NCI-H146 treated with DMSO at 0.1 percent for 48 hours (cell line): ENCODE data around the gene ERC2.

ENCODE experiments used
- DNase-seq: peaks from one replicate; lab custom pipeline; 2025; ENCODE audit not compliant: unreplicated experiment; lab: John Stamatoyannopoulos, UW

The ERC2 gene

DNA sequence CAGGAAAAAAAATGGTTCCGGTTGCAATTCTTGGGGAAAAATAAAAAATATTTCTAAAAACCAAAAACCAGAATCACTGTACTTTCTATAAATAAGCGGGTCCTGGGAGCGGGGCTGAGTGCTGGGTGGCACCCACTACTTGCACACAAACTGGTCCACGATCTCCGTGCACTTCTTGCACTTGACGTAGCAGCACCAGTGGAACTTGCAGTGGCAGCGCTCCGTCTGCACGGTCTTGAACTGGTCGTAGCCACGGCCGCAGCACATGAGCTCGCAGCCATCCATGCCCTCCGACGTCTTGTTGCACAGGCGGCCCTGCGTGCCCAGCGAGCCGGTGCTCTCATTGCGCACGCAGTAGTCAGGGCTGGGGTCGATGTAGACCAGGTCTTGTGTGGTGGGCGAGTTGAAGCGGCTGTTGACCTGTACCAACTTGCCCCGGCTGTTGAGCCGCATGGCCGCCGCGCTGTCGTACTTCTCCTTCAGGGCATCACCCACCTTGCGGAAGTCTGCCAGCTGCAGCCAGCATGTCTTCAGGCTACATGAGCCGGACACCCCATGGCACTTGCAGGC lies 998.2 kb downstream of the ERC2 start:
- no peak for DNase-seq

DNA sequence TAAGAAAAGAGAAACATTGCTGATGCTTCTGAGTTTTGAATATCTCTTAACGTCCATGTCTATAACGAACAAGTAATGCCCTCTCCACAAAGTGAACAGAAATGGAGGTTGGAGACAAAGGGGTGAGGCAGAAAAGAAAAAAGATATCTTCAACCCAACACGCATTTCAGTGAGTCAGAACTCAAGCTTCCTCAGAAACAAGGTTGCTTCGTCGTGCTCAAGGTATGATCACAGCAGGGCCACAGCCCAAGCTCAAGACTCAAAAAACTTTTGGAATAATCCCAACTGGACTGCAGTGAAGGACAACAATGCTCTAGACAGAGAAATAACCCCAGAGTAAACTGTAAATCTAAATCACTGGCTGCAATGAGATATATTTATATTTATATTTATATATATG lies 1000.0 kb downstream of the ERC2 start:
- no peak for DNase-seq

DNA sequence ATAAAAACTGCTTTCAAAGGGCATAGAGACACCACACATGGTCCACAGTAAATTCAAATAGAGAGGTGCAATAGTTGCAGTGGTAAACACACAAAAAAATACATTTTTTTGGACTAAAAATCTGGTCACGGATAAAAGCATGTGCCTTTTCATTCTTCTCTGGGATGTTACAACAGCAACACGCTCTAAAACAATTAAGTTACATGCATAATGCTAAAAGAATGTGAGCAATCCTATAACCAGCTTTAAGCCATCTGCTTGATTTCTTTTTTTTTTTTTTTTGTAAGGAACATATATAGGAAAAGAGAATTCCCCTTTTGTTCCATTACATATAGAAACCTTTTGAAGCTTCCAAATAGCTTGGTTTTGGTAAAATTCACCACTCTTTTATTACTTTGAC lies 1001.2 kb downstream of the ERC2 start:
- DNase-seq: no peak

DNA sequence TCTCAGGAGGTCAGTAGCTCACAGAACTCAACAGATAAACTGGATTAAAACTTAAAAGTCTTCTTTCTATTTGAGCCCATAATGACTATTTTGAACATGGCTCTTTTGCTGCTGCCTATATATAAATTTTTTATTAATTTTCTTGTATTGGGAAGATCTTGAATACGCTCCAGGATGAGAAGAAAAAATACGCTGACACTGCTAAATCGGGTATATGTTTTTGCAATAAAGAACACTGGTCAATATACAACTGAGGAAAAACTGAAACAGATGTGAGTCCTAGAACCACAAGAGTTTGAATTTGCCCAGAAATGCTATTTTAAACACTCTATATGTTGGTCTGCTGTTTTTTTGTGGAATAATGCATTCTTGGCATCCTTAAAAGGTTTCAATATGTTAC lies 1001.7 kb downstream of the ERC2 start:
- DNase-seq: no peak

DNA sequence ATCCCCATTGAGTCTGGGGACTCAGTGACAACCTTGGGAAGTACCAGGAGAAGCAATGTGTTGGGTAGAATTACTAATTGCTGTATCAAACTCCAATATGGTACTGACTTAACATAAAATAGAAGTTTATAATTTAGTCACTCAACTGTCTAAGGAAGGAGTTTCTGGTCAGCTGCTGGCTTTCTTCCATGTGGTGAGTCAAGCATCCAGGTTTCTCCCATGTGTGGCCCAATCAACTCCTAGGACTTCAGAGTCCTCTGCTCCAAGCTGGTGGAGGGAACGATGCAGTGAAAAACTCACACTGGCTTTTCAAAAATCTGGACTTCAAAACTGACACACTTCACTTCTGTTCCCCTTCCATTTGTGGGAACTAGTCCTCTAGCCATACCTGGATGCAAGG lies 1006.4 kb downstream of the ERC2 start:
- DNase-seq: no peak

DNA sequence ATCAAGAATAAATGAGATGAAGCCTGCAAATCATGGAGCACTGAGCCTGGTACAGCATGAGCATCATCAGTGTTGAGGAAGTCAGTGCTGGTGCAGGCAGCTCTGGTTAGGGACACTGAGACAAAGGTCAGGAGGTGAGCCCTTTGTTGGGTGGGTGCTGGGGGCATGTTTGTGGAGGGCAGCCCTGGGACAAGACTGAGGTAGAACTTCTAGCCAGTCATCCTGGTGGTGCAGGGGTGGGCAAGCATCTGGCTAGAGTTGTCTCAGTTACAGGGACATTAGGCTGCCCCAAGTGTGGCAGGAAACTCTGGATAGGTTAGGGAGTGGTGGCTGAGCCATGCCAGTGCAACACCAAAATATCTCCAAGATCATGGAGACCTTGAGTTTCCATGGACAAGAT lies 1008.4 kb downstream of the ERC2 start:
- DNase-seq: no peak
